SU-DHL-6 (cell line): ENCODE results near the gene BEGAIN.
"Not testable (repeated sequence)": the region's sequence is repeated elsewhere in the genome, so short reads cannot be mapped to it uniquely, and the experiment has no call there.

ENCODE experiments used
- CTCF ChIP-seq: fragments of 200-600 bp; sonication (generic); IDR thresholded peaks from one replicate; pipeline ENCODE4 v1.5.1; 2017; ENCODE audit warnings: antibody characterized with exemption, mild to moderate bottlenecking, low read length, moderate library complexity; ENCODE audit not compliant: insufficient read depth, poor library complexity, severe bottlenecking
- EZH2phosphoT487 ChIP-seq: fragments of 200-600 bp; sonication (generic), shearing (Covaris generic); conservative IDR thresholded peaks from 2 replicates; pipeline ENCODE4 v1.6.1; 2018; ENCODE audit warnings: mild to moderate bottlenecking, antibody characterized with exemption, low read length, moderate library complexity, mixed read lengths

- TF ChIP-seq CTCF, EZH2phosphoT487: not testable (repeated sequence)
Measured at GRCh38 chr14:100506053-100506452, 81.2 kb downstream of the BEGAIN start.
